Panc1 (cell line): ENCODE results near the gene SPATA31C2. TPM values are rescaled to one million over a fixed set of nuclear protein-coding genes. Genes with fewer than 3 reads are reported as not detected.

Experiments used
- ATAC-seq: fragments of 200-7000 bp; cut with Tn5 transposase; 2 replicates; pipeline ENCODE4 v1.9.1; 2020; ENCODE audit warnings: mild to moderate bottlenecking, moderate library complexity
- BruUV-seq: library from RNA; stranded (reverse); fragments of 400-500 nt; replicated peaks from 2 replicates; lab custom pipeline; 2021; lab: Mats Ljungman, UMichigan
- CTCF ChIA-PET: fragments of 300-600 bp; sonication (Branson Sonifier 250); formaldehyde crosslinking; loops from one replicate; lab custom pipeline; 2022; ENCODE audit warnings: antibody characterized with exemption; lab: Charles Lee
- POLR2A ChIA-PET: fragments of 300-600 bp; sonication (Branson Sonifier 250); formaldehyde crosslinking; loops from one replicate; lab custom pipeline; 2022; ENCODE audit warnings: antibody characterized with exemption; lab: Charles Lee
- DNase-seq: peaks from one replicate; pipeline ENCODE4 v3.0.0-alpha.2; 2010; ENCODE audit warnings: low read depth, low spot score
- H3K27ac ChIP-seq: 2 replicates; pipeline ENCODE4 v1.5.1; 2011; ENCODE audit warnings: mild to moderate bottlenecking, low read length, inconsistent platforms
- H3K27me3 ChIP-seq: fragments of 200-500 bp; sonication (Bioruptor generic); 2 replicates; pipeline ENCODE4 v1.6.0; 2014; ENCODE audit warnings: low read length, inconsistent platforms; ENCODE audit not compliant: control insufficient read depth, insufficient read depth
- H3K36me3 ChIP-seq: fragments of 200-500 bp; sonication (Bioruptor generic); 2 replicates; pipeline ENCODE4 v1.5.1; 2014; ENCODE audit warnings: inconsistent platforms, mild to moderate bottlenecking, low read length, moderate library complexity; ENCODE audit not compliant: control insufficient read depth, insufficient read depth
- H3K4me1 ChIP-seq: 2 replicates; pipeline ENCODE4 v1.5.1; 2011; ENCODE audit warnings: inconsistent platforms, mild to moderate bottlenecking, low read length, moderate library complexity; ENCODE audit not compliant: control insufficient read depth, insufficient read depth
- H3K4me3 ChIP-seq, 2 experiments: 2 replicates each; pipeline ENCODE4 v1.5.1; 2011 to 2012; ENCODE audit warnings: low read depth in 2 of 2, low read length in 2 of 2, mild to moderate bottlenecking in 2 of 2, inconsistent platforms in 1 of 2, moderate library complexity in 1 of 2
- H3K9me3 ChIP-seq: fragments of 200-500 bp; sonication (Bioruptor generic); 2 replicates; pipeline ENCODE4 v1.5.1; 2014; ENCODE audit warnings: low read depth, mild to moderate bottlenecking, inconsistent platforms, low read length, moderate library complexity; ENCODE audit not compliant: control insufficient read depth, insufficient read depth
- CTCF ChIP-seq: fragments of 450-650 bp; IDR thresholded peaks from 2 replicates; pipeline ENCODE4 v1.5.1; 2017; ENCODE audit warnings: mild to moderate bottlenecking
- POLR2AphosphoS5 ChIP-seq: IDR thresholded peaks from 2 replicates; pipeline ENCODE4 v1.6.1; 2012; ENCODE audit warnings: mild to moderate bottlenecking, low read depth, low read length, moderate library complexity
- REST ChIP-seq, 2 experiments: IDR thresholded peaks; 2 replicates each; pipeline ENCODE4 v1.6.1; 2011 to 2012; ENCODE audit warnings: low read depth in 2 of 2, control low read depth in 1 of 2, low read length in 1 of 2, mild to moderate bottlenecking in 1 of 2, moderate library complexity in 1 of 2; ENCODE audit not compliant: insufficient read depth in 1 of 2
- SIN3A ChIP-seq: IDR thresholded peaks from 2 replicates; pipeline ENCODE4 v1.6.1; 2012; ENCODE audit warnings: low read depth, mild to moderate bottlenecking, low read length, moderate library complexity, borderline replicate concordance; ENCODE audit not compliant: insufficient read depth
- TCF7L2 ChIP-seq: IDR thresholded peaks from 2 replicates; pipeline ENCODE4 v1.6.1; 2011; ENCODE audit warnings: mild to moderate bottlenecking, low read depth, low read length, inconsistent platforms
- in situ Hi-C: cut with HindIII; loops from 2 replicates; pipeline ENCODE4 v1.10.0; 2016; ENCODE audit warnings: low sequenced_read_pairs, low pct_unique_long_range_greater_than_20kb
- intact Hi-C: fragments of 100-400 bp; cut with micrococcal nuclease; formaldehyde crosslinking; loops from one replicate; pipeline ENCODE4 v1.10.0; 2022; ENCODE audit not compliant: unreplicated experiment
- total RNA-seq: library from RNA; stranded (reverse); gene quantifications from one replicate; pipeline ENCODE4 v1.2.1, GENCODE V29; 2021; ENCODE audit not compliant: unreplicated experiment

The SPATA31C2 gene
- total RNA-seq, 1 experiment from 2014 or later: not detected

GRCh38 chr9:88174324-88174723 is 36.0 kb upstream of the SPATA31C2 start:
- Histone ChIP-seq H3K9me3 (no peaks in the 10 kb centered on the region), H3K36me3 (no peaks in the 10 kb centered on the region), H3K27ac (no peak overlapping the region), H3K27me3 (no peaks in the 10 kb centered on the region), H3K4me1 (no peaks in the 10 kb centered on the region; the same call in 1 of the 2 replicates), H3K4me3 (no peak overlapping the region)
- in situ Hi-C loops: no loop called here
- DNase-seq: no peak
- POLR2A ChIA-PET: no interaction called here
- CTCF ChIA-PET: no interaction called here
- no TSS peak for BruUV-seq
- TF ChIP-seq SIN3A (no peak), REST (IDR thresholded peaks at IDR 0.05; ENCODE audit: insufficient read depth in 1 of 2, low read depth in 2 of 2, low read length in 1 of 2) (no peak), CTCF (no peak), TCF7L2 (no peak), POLR2AphosphoS5 (no peak)
- intact Hi-C loops: no loop called here
- peak; percentile 71; the same call in 1 of the 2 replicates for ATAC-seq

GRCh38 chr9:88173378-88173999 is 35.2 kb upstream of the SPATA31C2 start:
- peak; percentile 84 for TF ChIP-seq CTCF
- no peak for TF ChIP-seq REST (IDR thresholded peaks at IDR 0.05; ENCODE audit: insufficient read depth in 1 of 2, low read depth in 2 of 2, low read length in 1 of 2)
- in situ Hi-C loops: no loop called here
- no peaks in the 10 kb centered on the region for H3K36me3 ChIP-seq
- DNase-seq: peak; percentile 24
- ChIA-PET CTCF (no interaction called here), POLR2A (no interaction called here)
- no peaks in the 10 kb centered on the region for H3K9me3 ChIP-seq
- BruUV-seq: no TSS peak
- no peaks in the 10 kb centered on the region; the same call in 1 of the 2 replicates for H3K4me1 ChIP-seq
- peak overlapping the region; percentile 29; the same call in 1 of the 2 replicates for H3K27ac ChIP-seq
- intact Hi-C loops: no loop called here
- no peaks in the 10 kb centered on the region for H3K27me3 ChIP-seq
- H3K4me3 ChIP-seq: no peak overlapping the region
- no peak for ATAC-seq
